Measurements from ENCODE around the gene TAX1BP3. TPM values are rescaled to one million over a fixed set of nuclear protein-coding genes. Genes with fewer than 3 reads are reported as not detected.
A peak's percentile ranks its signal among the peaks of the same experiment; 100 is the strongest.

TAX1BP3 gene
- total and polyA plus RNA-seq, 2 of the 13 experiments (the other 11 are each of a cell fraction or from before 2014, with no cell fraction given), result 16.7 to 45.1 TPM

DNA sequence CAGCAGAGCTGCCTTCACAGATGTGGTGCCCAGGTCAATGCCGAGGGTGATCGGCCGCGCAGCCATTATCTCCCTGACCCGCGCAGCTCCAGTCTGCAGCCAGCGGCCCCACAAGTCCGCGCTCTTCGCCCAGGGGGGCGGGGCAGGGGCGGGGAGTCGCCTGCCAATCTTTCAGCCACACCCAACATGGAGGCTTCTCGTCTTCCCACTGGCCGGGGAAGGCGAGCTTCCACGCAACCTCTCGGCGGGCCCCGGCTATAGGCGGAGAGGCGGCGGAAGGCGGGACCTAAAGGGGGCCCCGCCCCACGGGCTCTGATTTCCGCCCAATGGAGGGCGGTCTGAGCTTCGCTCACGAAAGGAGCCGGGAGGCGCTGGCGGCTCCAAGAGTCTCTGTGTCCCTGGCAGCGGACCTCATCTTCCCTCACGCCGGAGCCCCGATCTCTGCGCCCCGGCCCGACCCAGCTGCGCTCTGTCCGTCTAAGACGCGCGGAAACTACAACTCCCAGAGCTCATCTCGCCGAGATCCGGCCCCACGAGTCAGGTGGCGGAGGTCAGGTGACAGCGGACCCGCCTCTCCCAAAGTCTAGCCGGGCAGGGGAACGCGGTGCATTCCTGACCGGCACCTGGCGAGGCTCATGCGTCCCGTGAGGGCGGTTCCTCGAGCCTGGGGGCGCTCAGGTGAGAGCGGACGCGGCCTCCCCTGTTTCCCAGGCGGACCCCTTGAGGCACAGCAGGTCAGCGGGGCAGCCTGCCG, 32.0 kb downstream of the TAX1BP3 start, which contains the start of the genes CTNS and SHPK (continued):
- TF ChIP-seq, protein P1, sequence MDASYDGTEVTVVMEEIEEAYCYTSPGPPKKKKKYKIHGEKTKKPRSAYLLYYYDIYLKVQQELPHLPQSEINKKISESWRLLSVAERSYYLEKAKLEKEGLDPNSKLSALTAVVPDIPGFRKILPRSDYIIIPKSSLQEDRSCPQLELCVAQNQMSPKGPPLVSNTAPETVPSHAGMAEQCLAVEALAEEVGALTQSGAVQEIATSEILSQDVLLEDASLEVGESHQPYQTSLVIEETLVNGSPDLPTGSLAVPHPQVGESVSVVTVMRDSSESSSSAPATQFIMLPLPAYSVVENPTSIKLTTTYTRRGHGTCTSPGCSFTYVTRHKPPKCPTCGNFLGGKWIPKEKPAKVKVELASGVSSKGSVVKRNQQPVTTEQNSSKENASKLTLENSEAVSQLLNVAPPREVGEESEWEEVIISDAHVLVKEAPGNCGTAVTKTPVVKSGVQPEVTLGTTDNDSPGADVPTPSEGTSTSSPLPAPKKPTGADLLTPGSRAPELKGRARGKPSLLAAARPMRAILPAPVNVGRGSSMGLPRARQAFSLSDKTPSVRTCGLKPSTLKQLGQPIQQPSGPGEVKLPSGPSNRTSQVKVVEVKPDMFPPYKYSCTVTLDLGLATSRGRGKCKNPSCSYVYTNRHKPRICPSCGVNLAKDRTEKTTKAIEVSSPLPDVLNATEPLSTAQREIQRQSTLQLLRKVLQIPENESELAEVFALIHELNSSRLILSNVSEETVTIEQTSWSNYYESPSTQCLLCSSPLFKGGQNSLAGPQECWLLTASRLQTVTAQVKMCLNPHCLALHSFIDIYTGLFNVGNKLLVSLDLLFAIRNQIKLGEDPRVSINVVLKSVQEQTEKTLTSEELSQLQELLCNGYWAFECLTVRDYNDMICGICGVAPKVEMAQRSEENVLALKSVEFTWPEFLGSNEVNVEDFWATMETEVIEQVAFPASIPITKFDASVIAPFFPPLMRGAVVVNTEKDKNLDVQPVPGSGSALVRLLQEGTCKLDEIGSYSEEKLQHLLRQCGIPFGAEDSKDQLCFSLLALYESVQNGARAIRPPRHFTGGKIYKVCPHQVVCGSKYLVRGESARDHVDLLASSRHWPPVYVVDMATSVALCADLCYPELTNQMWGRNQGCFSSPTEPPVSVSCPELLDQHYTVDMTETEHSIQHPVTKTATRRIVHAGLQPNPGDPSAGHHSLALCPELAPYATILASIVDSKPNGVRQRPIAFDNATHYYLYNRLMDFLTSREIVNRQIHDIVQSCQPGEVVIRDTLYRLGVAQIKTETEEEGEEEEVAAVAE (CRISPR knock-in tag; IDR thresholded peaks at IDR 0.05; ENCODE audit: borderline replicate concordance), result no peak
- TF ChIP-seq YY1 (IDR thresholded peaks at IDR 0.05; ENCODE audit: insufficient read depth, insufficient replicate concordance, low read depth, low read length), result peak; percentile 86
- TF ChIP-seq NR2C2 (CRISPR knock-in tag; IDR thresholded peaks at IDR 0.05; ENCODE audit: borderline replicate concordance), result peak; percentile 87
- TF ChIP-seq, protein P2, sequence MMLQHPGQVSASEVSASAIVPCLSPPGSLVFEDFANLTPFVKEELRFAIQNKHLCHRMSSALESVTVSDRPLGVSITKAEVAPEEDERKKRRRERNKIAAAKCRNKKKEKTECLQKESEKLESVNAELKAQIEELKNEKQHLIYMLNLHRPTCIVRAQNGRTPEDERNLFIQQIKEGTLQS (CRISPR knock-in tag; IDR thresholded peaks at IDR 0.05), result no peak
- no peak for TF ChIP-seq RCOR2 (CRISPR knock-in tag; IDR thresholded peaks at IDR 0.05)
- no peak for TF ChIP-seq ZNF562 (CRISPR knock-in tag; IDR thresholded peaks at IDR 0.05; ENCODE audit: borderline replicate concordance)
- TF ChIP-seq, protein P3, sequence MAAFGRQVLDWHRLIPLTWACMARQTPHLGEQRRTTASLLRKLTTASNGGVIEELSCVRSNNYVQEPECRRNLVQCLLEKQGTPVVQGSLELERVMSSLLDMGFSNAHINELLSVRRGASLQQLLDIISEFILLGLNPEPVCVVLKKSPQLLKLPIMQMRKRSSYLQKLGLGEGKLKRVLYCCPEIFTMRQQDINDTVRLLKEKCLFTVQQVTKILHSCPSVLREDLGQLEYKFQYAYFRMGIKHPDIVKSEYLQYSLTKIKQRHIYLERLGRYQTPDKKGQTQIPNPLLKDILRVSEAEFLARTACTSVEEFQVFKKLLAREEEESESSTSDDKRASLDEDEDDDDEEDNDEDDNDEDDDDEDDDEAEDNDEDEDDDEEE (CRISPR knock-in tag; IDR thresholded peaks at IDR 0.05), result 0 out of 2 replicates have a peak, but pooled peaks have one; percentile 24
- TF ChIP-seq, protein P4, sequence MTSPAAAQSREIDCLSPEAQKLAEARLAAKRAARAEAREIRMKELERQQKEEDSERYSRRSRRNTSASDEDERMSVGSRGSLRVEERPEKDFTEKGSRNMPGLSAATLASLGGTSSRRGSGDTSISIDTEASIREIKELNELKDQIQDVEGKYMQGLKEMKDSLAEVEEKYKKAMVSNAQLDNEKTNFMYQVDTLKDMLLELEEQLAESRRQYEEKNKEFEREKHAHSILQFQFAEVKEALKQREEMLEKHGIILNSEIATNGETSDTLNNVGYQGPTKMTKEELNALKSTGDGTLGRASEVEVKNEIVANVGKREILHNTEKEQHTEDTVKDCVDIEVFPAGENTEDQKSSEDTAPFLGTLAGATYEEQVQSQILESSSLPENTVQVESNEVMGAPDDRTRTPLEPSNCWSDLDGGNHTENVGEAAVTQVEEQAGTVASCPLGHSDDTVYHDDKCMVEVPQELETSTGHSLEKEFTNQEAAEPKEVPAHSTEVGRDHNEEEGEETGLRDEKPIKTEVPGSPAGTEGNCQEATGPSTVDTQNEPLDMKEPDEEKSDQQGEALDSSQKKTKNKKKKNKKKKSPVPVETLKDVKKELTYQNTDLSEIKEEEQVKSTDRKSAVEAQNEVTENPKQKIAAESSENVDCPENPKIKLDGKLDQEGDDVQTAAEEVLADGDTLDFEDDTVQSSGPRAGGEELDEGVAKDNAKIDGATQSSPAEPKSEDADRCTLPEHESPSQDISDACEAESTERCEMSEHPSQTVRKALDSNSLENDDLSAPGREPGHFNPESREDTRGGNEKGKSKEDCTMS (CRISPR knock-in tag; conservative IDR thresholded peaks at IDR 0.05), result no peak
- TF ChIP-seq, protein P5, sequence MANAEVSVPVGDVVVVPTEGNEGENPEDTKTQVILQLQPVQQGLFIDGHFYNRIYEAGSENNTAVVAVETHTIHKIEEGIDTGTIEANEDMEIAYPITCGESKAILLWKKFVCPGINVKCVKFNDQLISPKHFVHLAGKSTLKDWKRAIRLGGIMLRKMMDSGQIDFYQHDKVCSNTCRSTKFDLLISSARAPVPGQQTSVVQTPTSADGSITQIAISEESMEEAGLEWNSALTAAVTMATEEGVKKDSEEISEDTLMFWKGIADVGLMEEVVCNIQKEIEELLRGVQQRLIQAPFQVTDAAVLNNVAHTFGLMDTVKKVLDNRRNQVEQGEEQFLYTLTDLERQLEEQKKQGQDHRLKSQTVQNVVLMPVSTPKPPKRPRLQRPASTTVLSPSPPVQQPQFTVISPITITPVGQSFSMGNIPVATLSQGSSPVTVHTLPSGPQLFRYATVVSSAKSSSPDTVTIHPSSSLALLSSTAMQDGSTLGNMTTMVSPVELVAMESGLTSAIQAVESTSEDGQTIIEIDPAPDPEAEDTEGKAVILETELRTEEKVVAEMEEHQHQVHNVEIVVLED (CRISPR knock-in tag; IDR thresholded peaks at IDR 0.05; ENCODE audit: borderline replicate concordance), result peak; percentile 65
- TF ChIP-seq, protein P6, sequence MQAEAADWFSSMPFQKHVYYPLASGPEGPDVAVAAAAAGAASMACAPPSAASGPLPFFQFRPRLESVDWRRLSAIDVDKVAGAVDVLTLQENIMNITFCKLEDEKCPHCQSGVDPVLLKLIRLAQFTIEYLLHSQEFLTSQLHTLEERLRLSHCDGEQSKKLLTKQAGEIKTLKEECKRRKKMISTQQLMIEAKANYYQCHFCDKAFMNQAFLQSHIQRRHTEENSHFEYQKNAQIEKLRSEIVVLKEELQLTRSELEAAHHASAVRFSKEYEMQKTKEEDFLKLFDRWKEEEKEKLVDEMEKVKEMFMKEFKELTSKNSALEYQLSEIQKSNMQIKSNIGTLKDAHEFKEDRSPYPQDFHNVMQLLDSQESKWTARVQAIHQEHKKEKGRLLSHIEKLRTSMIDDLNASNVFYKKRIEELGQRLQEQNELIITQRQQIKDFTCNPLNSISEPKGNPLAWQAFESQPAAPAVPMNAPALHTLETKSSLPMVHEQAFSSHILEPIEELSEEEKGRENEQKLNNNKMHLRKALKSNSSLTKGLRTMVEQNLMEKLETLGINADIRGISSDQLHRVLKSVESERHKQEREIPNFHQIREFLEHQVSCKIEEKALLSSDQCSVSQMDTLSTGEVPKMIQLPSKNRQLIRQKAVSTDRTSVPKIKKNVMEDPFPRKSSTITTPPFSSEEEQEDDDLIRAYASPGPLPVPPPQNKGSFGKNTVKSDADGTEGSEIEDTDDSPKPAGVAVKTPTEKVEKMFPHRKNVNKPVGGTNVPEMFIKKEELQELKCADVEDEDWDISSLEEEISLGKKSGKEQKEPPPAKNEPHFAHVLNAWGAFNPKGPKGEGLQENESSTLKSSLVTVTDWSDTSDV (CRISPR knock-in tag; IDR thresholded peaks at IDR 0.05), result peak; percentile 83; the same call in 1 of the 2 replicates
- TF ChIP-seq, protein P7, sequence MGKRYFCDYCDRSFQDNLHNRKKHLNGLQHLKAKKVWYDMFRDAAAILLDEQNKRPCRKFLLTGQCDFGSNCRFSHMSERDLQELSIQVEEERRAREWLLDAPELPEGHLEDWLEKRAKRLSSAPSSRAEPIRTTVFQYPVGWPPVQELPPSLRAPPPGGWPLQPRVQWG (CRISPR knock-in tag; IDR thresholded peaks at IDR 0.05; ENCODE audit: borderline replicate concordance, low read depth), result no peak
- TF ChIP-seq ZNF781 (CRISPR knock-in tag; IDR thresholded peaks at IDR 0.05; ENCODE audit: borderline replicate concordance, not compliant biosample characterization), result no peak
